Measurements from ENCODE around the gene EPAS1. TPM values are rescaled to one million over a fixed set of nuclear protein-coding genes. Genes with fewer than 3 reads are reported as not detected.

Gene EPAS1
- total RNA-seq, 2 donors from 2014 or later: 58.4 to 162 TPM

- 80 to 87% methylated on average over 5 of the region's 5 CpGs for WGBS, 2 donors
- ATAC-seq: no peak
- DNase-seq: no peak
- Histone ChIP-seq H3K27ac (no peak overlapping the region), H3K4me3 (no peak overlapping the region), H3K9me3 (no peaks in the 10 kb centered on the region), H3K27me3 (no peaks in the 10 kb centered on the region), H3K36me3 (replicated peaks in 1 of 2; ENCODE audit: insufficient read depth in 1 of 2, low read depth in 2 of 2) (no peaks in the 10 kb centered on the region), H3K4me1 (peaks cover 16% of the 10 kb centered on the region)
- intact Hi-C loops (cut with DNase I): loop anchor here (10.0 kb wide), 1 partner anchor 75 kb away; no protein-coding TSS in a partner anchor
- TF ChIP-seq, protein P1, sequence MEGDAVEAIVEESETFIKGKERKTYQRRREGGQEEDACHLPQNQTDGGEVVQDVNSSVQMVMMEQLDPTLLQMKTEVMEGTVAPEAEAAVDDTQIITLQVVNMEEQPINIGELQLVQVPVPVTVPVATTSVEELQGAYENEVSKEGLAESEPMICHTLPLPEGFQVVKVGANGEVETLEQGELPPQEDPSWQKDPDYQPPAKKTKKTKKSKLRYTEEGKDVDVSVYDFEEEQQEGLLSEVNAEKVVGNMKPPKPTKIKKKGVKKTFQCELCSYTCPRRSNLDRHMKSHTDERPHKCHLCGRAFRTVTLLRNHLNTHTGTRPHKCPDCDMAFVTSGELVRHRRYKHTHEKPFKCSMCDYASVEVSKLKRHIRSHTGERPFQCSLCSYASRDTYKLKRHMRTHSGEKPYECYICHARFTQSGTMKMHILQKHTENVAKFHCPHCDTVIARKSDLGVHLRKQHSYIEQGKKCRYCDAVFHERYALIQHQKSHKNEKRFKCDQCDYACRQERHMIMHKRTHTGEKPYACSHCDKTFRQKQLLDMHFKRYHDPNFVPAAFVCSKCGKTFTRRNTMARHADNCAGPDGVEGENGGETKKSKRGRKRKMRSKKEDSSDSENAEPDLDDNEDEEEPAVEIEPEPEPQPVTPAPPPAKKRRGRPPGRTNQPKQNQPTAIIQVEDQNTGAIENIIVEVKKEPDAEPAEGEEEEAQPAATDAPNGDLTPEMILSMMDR (IDR thresholded peaks at IDR 0.05): no peak
- TF ChIP-seq POLR2A (IDR thresholded peaks at IDR 0.05): no peak
These were observed 7.1 kb upstream of the EPAS1 start for GRCh38 chr2:46290078-46290477.

DNA sequence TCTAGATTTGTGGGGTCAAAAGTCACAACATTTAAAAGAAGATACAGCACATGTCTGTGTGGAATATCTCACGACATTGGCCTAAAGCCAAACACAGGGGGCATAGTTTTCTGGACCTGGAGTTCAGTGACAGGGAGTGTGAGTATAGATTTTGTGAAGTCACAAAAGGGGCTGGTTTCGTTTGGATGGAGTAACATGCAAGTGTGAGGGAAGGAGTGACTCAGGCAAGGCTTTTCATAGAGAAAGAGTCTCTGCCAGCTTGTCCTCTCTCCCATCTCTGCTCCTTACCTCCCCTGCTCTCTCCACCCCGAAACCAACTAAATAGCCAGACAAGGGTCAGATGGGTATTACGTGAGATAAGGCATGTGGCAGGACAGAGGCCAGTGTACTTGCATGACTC is 3.7 kb upstream of the EPAS1 start:
- Histone ChIP-seq H3K4me1 (peaks cover 7% of the 10 kb centered on the region), H3K36me3 (replicated peaks in 1 of 2; ENCODE audit: insufficient read depth in 1 of 2, low read depth in 2 of 2) (no peaks in the 10 kb centered on the region), H3K27ac (no peak overlapping the region), H3K4me3 (no peak overlapping the region), H3K27me3 (no peaks in the 10 kb centered on the region), H3K9me3 (no peaks in the 10 kb centered on the region)
- TF ChIP-seq, protein P1 (IDR thresholded peaks at IDR 0.05): no peak
- TF ChIP-seq POLR2A (IDR thresholded peaks at IDR 0.05): no peak
- ATAC-seq (no peak), DNase-seq (no peak)
- intact Hi-C loops (cut with DNase I): loop anchor here (10.0 kb wide), 1 partner anchor 71 kb away; no protein-coding TSS in a partner anchor
- 72 to 73% methylated on average over 4 of the region's 4 CpGs for WGBS, 2 donors

GRCh38 chr2:46294176-46294836 is 2.9 kb upstream of the EPAS1 start:
- Histone ChIP-seq H3K9me3 (no peaks in the 10 kb centered on the region), H3K36me3 (replicated peaks in 1 of 2; ENCODE audit: insufficient read depth in 1 of 2, low read depth in 2 of 2) (no peaks in the 10 kb centered on the region), H3K4me3 (no peak overlapping the region), H3K4me1 (peaks cover 14% of the 10 kb centered on the region), H3K27me3 (no peaks in the 10 kb centered on the region), H3K27ac (no peak overlapping the region)
- WGBS, 2 donors: 55 to 60% methylated on average over 7 of the region's 7 CpGs
- intact Hi-C loops (cut with DNase I): loop anchor here (10.0 kb wide), 1 partner anchor 70 kb away; no protein-coding TSS in a partner anchor
- ATAC-seq (no peak), DNase-seq (peak in 2 of 4 donors; percentile 38 to 66)
- TF ChIP-seq, protein P1 (IDR thresholded peaks at IDR 0.05): peak in 5 of 7 experiments; percentile 12 to 39 (median 28)
- TF ChIP-seq POLR2A (IDR thresholded peaks at IDR 0.05): no peak

- WGBS, 2 donors: 23 to 40% methylated on average over 22 to 28 of the region's 28 CpGs
- peak overlapping the region; percentile 90 to 96 (median 96) for H3K27ac ChIP-seq
- H3K36me3 ChIP-seq (replicated peaks in 1 of 2; ENCODE audit: insufficient read depth in 1 of 2, low read depth in 2 of 2): no peaks in the 10 kb centered on the region
- DNase-seq (peak; percentile 63 to 76 (median 70)), ATAC-seq (no peak)
- TF ChIP-seq, protein P1 (IDR thresholded peaks at IDR 0.05): no peak
- no peak for TF ChIP-seq POLR2A (IDR thresholded peaks at IDR 0.05)
- H3K4me1 ChIP-seq: peaks cover 30% of the 10 kb centered on the region
- no peaks in the 10 kb centered on the region for H3K27me3 ChIP-seq
- no peaks in the 10 kb centered on the region for H3K9me3 ChIP-seq
- intact Hi-C loops (cut with DNase I): loop anchor here (10.0 kb wide), 1 partner anchor 68 kb away; no protein-coding TSS in a partner anchor
- peak overlapping the region; percentile 40 to 43 for H3K4me3 ChIP-seq
These were observed 879 bp upstream of the EPAS1 start for GRCh38 chr2:46296216-46296839.
